Uterus (tissue), 2 donors: Measurements from ENCODE around the gene CDRT15L2.
"Not testable (repeated sequence)": the region's sequence is repeated elsewhere in the genome, so short reads cannot be mapped to it uniquely, and the experiment has no call there.

Source experiments
- POLR2A ChIP-seq, 2 donors: fragments of 450-650 bp; IDR thresholded peaks; one replicate each; pipeline ENCODE4 v1.6.1; 2016; ENCODE audit warnings: antibody characterized with exemption in 2 of 2, mild to moderate bottlenecking in 1 of 2, moderate library complexity in 1 of 2
- TF ChIP-seq, protein P1 (sequence below), 4 experiments: fragments of 200-600 bp in 2 of 4; fragments of 450-650 bp in 2 of 4; sonication (generic) in 2 of 4; IDR thresholded peaks; one replicate each; pipeline ENCODE4 v1.5.1; 2016 to 2019; ENCODE audit warnings: antibody characterized with exemption in 4 of 4, mild to moderate bottlenecking in 2 of 4, moderate library complexity in 1 of 4

GRCh38 chr17:20566736-20567135, 12.8 kb upstream of the CDRT15L2 start:
- not testable (repeated sequence) for TF ChIP-seq POLR2A (IDR thresholded peaks at IDR 0.05)
- TF ChIP-seq, protein P1, sequence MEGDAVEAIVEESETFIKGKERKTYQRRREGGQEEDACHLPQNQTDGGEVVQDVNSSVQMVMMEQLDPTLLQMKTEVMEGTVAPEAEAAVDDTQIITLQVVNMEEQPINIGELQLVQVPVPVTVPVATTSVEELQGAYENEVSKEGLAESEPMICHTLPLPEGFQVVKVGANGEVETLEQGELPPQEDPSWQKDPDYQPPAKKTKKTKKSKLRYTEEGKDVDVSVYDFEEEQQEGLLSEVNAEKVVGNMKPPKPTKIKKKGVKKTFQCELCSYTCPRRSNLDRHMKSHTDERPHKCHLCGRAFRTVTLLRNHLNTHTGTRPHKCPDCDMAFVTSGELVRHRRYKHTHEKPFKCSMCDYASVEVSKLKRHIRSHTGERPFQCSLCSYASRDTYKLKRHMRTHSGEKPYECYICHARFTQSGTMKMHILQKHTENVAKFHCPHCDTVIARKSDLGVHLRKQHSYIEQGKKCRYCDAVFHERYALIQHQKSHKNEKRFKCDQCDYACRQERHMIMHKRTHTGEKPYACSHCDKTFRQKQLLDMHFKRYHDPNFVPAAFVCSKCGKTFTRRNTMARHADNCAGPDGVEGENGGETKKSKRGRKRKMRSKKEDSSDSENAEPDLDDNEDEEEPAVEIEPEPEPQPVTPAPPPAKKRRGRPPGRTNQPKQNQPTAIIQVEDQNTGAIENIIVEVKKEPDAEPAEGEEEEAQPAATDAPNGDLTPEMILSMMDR (IDR thresholded peaks at IDR 0.05) = not testable (repeated sequence)
